Stimulated activated CD4-positive, alpha-beta T cell treated with anti-CD3 and anti-CD28 coated beads, Interleukin-12 subunit alpha, Interleukin-12 subunit beta, amount 100 ng/mL, for 4 hours (primary cell): Measurements from ENCODE around the gene PPP4R4.
"Not testable (repeated sequence)": the region's sequence is repeated elsewhere in the genome, so short reads cannot be mapped to it uniquely, and the experiment has no call there.

ENCODE experiments used
- DNase-seq: peaks from one replicate; pipeline ENCODE4 v3.0.0-alpha.2; 2020

Gene PPP4R4

DNA sequence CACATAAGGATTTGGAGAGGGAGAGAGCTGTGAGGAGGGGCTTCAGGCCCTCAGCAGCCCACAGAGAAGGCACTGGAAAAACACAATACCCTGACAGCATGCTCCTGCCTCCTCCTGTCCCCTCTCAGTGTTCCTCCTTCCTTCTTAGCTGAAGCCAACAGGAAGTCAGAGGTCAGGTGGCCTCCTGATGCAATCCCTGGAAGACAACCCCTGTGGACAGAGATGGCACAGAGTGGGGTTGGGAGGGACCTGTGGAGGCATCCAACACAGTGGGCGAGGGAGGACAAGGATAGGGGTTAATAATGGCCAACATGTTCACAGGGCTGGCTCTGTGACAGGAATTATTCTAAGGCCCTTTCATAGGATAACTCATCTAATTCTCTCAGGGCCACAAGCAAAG is 29.4 kb upstream of the PPP4R4 start:
- DNase-seq: no peak

DNA sequence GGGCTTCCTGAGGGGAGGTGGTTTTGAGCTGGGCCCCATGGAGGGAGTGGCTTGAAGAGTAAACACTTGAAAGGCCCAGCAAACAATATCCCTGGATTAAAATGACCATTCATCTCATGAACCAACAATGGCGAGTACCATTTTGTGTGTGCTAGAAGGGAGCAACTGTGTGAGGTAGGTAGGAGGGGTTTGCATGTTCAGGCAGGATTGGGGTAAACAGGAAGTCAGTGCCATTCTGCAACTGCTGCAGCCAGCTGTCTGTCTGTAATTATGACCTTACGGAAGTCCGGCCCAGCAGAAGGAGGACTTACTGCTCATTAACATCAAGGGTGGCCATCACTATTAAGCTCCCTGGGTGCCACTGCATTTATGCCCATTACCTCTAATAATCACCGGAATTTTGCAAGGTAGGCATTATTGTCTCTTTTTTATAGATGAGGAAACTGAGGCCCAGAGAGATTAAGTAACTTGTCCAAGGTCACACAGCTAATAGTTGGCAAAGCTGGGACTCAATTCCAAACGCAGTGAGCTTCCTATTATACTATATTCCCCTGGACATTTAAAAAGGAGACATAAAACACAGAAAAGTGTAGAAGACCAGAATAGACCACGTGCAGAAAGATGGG is 28.1 kb upstream of the PPP4R4 start:
- no peak for DNase-seq

DNA sequence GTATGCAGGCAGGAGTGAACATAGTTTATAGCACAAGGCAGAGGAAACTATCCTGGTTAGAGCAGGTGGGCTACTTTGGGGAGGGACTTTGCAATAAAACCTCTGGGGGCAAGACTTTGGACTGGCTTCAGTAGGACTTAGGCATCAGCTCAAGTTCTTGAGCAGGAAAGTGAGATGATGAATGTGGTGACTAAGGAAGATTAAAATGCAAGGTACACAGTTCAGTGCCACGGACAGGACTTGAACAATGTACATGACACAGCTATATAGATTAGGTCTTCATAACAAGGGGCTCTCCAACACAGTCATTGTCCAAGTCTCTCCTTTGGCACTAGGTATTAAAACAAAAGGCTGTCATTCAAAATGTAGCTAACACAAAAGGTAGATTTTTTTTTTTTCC is 21.4 kb upstream of the PPP4R4 start:
- no peak for DNase-seq

DNA sequence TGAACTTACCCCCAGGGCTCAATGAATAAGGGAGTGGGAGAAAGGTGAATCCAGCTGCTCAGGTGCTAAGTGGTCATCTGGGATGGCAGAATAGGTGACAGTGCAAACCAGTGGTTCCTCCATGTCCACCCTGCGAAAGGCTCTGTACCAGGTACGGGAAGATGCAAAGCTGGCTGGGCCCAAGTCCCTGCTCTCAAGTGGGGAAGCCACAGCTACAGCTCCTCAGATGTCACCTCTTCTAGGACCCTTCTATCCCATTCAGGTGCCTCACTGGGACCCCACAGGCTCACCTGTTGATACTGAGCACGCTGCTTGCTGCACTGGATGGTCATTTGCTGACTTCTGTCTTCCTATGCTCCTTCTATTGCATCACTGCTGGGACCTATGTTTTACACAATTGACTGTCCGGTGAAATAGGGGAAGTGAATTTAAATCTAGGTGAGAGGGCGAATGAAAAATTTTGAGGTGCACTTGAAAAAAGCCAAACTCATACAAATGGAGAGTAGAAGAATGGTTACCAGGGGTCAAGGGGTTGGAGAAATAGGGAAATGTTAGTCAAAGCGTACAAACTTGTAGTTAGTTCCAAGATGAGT is 20.3 kb upstream of the PPP4R4 start:
- no peak for DNase-seq

DNA sequence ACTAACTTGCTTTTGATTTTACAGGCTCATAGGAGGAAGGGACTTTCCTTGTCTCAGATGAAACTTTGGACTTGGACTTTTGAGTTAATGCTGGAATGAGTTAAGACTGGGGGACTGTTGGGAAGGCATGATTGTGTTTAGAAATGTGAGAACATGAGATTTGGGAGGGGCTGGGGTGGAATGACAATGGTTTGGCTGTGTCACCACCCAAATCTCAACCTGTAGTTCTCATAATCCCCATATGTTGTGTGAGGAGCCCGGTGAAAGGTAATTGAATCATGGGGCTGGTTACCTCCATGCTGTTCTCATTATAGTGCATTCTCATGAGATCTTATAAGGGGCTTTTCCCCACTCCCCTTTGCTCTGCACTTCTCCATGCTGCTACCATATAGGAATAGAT is 18.0 kb upstream of the PPP4R4 start:
- not testable (repeated sequence) for DNase-seq

DNA sequence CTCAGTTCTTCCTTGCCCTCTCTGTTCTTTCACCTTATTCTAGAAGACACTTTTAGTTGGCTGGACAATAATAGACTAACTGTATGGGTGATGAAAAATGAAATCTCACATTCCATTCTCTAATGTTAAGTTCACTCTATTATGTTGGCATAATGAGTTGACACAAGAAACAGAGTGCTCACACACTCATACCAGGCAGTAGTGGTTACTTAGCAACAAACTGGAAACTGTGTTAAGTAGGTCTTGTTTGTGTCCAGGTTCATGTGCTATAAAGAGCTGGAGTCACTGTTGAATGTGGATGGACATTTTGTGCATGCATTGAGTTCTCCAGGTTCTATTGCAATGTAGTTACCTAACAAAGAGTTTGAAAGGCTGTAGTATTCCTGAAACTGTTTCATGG is 16.9 kb upstream of the PPP4R4 start:
- no peak for DNase-seq

DNA sequence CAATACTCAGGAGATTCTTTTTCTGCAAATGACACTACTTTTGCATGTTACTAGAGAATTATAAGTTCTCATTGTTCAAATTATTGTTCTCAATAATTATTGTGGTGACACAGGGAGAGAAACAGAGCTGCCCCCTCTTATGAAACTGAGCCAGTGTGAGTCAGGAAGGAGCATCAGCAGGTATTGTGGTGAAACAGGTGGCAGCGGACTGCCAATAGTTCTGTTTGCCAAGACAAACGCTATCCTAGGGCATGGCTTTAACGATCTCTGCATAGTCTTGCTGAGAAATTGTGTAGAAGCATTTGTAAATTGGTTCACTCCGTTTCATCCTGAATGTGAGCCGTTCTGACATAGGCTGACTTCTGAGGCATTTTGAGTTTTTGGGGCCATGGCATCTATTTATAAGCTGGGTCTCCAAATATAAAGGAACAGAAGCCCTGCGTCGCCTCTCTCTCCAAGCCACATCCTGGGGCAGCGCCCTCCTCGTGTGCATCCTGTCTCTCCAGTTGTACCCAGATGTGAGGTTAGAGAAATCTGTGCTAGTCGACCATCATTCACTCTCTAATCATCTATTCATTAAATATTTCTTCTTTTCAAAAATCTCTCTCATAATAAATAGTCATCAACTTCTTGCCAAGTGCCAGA is 15.8 kb upstream of the PPP4R4 start:
- no peak for DNase-seq

DNA sequence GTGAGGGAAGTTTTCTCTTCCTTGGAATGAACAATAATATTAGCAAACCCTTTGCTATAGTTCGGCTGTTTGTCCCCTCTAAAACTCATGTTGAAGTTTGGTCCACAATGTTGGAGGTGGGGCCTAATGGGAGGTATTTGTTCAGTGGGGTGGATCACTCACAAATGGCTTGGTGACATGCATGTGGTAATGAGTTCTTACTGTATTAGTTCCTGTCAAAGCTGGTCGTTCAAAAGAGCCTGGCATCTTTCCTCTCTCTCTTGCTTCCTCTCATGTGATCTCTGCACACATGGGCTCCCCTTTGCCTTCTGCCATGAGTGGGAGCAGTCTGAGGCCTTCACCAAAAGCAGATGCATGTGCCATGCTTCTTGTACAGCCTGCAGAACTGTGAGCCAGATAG is 13.1 kb upstream of the PPP4R4 start:
- DNase-seq: no peak

DNA sequence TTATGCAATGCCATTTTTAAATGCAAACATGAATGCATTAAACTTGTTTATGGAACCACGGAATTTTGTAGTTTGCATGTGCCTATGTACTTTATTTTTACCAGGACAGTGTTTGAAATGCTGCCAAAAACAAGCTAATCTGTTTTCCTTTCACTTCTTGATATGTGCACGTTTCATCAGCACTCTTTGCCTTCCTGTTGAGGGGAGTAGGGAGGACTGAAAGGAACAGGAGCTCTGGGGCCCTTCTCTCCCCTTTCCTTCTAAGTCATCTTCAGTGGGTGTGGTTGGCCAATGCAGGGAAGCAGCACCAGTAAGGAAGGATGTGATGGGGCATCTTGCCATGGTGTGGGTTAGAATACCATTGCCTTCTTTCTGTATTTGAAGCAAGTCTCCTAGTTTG is 12.1 kb upstream of the PPP4R4 start:
- no peak for DNase-seq

DNA sequence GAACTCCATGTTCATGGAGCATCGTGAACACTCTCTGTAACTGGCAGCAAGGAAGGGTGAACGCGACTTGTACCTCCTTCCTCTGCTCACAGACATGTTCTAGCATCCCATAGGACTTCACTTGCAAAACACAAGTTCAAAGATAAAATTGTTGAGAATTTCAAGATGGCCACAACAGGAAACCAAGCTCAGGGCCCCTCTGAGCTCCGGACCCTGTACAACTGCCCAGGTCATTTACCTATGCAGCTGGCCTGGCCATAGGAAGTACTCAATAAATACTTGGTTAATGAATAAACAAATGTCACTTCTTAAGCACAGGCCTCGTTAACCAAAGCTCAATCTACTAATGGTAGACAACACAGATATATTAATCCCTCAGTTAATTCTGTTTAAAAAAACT is 11.7 kb upstream of the PPP4R4 start:
- DNase-seq: no peak

DNA sequence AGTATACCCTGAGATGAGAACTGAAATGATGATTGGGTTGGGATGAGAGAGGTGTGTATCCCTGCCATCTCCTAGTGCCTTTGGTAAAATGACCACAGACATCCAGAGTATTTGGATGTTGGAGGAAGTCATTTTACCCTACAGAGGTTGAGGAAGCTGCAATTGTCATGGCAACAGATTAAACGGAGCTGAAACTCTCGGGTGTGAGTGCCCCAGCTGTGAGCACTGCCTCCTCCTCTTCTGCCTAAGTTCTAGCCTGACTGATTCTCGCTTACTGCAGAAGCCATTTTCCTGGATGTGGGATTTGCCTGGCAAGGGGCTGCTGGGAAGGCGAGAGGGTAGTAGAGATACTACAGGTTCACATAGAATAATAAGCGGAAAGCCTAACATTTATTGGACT is 10.3 kb upstream of the PPP4R4 start:
- DNase-seq: no peak

DNA sequence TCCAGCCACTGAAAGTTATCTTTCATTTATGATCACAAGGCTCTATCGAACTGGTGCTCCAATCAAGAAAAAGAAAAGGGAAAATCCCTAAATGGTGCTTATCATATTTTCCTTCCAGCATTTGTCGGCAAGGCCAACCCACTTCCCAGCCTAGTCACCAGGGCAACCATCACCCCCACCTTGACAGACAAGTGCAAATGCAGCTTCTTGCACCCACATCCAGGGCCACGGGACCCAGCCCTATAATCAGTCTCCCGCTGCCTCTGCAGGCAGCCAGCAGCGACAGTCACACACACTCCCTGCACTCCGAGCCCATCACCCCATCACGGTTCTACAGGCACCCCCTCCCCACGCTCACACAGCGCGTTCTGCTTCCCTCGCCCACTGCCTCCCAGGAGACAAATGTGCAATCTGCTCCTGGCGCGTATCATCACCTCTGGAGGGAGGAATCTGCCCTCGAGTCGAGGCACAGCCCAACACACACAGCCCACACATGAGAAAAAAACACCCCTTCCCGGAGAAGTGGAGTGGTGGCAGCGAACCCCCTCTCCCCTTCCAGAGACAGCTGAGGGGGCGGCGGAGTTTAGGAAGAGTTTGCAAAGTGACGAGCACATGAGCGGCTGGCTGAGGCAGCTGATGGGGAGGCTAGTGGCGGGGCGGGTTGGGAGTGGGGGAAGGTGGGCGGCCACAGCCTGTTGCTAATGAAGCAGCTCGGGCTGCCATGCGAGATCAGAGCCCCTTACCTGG is 9.3 kb upstream of the PPP4R4 start:
- peak; percentile 18 for DNase-seq

DNA sequence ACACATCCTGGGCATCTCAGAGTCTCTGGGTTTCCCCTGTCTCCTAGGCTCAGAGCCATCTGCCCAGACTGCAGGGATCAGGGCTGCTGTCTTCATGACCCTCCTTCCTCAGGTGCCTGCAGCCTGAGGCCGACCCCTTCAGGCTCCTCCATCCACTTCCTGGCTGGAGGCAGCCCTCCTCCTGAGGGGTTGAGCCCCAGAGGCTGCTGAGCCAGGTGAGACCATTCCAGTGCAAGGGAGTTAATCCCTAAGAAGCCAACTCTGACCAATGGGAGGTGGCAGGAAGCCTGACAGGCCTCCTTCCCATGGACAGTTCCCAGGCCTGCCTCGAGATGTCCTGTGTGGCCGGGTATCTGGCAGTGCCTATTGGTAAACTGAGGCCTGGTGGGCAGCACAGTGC is 8.4 kb upstream of the PPP4R4 start:
- no peak for DNase-seq

DNA sequence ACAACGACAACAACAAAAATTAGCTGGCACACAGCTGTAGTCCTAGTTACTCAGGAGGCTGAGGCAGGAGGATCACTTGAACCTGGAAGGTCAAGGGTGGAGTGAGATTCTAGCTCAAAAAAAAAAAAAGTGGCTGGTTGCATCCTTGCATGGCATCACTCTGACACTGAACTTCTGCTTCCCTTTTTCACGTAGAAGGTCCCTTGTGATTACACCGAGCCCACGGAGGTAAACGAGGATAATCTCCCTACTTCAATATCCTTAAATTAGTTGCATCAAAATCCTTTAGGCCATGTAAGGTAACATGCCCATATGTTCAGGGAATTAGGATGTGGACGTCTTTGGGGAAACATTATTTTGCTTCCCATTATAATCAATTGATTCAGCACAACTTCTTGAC is 4.0 kb upstream of the PPP4R4 start:
- DNase-seq: no peak

DNA sequence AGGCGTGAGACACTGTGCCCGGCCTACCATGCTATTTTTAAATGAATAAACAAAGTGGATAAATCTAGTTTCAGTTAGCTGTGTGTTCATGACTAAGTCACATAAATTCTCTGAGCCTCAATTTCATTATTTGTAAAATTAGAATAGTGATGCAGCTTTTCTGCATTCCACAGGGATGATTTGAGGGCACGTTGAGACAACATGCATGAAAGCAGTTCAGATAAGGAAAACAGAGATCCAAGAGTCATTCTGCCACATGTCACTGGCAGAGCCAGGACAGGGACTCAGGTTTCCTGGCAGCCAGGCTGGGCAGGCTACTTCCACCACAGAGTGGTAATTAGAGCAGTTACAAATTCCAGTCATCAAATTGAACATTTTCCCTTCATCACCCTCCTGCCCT is 2.9 kb upstream of the PPP4R4 start:
- no peak for DNase-seq

DNA sequence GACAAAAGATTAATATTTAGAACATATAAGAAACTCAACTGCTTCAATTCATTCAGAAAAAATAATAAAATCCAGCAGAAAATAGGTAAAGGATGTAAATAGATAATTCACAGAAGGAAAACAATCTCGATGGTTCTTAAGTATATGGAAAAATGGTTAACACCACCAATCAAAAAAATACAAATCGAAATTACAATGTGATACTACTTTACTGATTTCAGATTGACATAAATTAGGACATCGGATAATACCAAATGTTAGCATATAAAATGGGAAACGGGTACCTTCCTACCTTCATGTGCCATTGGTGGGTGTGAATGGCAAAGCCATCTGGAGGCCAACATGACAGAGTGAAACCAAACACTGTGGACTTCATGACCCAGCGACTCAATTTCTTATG is 1.6 kb upstream of the PPP4R4 start:
- no peak for DNase-seq

DNA sequence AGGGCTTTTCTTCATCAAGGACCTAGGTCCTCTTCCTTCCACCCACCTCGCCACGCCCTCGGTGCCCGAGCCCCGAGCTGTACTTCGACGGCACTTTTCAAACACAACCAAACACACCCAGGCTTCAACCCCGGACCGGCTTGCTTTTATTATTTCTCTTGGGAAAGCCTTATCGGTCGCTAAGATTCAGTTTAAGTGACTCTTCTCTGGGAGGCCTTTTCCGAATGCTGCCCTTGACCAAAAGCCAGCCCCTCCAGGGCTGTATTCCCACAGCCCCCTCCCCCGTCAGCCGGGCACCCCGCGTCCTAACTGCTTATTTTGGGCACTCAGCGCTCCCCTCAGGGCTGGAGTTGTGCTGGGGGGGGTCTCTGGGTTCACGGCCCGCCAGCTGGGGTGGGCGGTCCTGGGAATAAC is 644 bp upstream of the PPP4R4 start:
- no peak for DNase-seq

DNA sequence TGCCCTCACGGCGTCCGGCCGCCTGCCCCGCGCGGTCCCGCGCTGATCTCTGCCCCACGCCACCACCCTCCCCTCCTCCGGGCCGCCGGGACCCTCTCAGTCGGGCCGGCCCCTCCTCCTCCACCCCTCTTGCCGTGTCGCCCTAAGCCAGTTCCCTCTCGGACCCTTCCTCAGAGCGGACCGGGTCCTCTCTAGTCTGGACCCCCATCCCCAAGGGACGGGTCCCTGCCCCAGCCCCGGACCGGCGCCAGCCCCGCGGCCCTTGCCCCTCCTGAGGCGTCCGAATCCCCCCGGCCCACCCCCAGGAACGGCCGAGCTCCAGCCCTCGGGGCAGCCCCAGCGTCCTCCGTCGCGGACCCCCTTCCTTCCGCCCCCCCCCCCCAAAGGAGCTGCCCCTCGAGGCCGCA is 485 bp downstream of the PPP4R4 start:
- no peak for DNase-seq

DNA sequence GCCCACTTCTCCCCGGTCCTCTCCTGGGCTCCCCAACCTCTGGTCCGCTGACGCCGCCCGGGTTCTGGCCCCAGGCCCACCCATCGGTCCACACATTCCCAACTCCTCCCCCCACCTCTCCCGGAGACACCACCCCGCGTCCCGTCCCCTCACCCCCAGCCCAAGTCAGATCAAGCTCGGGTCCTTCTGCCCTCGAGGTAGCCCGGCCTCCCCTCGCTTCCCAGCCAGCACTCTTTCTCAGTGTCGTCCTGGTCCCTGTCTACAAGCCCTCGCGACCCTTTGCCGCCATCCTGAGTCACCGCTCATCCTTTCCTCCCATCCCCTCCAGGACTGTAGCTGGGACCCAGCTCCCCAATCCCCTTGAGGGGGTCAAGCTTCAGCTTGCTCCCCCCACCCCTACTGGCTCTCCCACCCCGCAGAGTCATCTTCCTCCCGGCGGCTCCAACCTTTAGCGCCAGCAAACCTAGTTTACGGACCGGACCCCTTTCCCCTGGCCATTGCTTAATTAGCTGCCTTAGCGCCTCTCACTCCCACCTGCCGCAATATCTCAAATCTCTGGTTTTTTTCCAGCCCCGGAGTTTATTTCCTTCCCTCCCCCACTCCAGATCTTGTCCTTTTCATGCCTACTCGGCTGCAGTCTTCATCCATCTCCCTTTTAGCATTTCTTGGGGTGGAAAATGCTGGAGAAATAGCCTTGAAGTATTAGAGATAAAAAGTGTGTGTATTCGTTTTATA is 1.1 kb downstream of the PPP4R4 start:
- DNase-seq: peak; percentile 7

DNA sequence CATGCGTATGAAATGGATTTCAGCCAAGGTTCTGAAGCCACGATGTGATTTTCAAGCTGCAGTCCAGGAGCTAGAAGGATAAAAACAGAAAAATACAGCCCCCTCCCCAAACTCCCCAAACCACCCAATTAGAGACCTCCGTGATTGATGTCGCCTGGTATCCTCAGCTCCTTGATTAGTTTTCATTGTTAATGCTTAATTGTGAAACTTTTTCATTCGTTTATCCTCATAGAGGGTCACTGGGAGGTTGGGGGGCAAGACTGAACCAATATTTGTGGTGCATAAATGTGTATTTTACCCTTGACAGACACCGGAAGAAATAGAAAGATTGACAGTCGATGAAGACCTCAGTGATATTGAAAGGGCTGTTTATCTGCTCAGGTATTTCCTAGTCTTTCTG is 1.6 kb downstream of the PPP4R4 start:
- no peak for DNase-seq

DNA sequence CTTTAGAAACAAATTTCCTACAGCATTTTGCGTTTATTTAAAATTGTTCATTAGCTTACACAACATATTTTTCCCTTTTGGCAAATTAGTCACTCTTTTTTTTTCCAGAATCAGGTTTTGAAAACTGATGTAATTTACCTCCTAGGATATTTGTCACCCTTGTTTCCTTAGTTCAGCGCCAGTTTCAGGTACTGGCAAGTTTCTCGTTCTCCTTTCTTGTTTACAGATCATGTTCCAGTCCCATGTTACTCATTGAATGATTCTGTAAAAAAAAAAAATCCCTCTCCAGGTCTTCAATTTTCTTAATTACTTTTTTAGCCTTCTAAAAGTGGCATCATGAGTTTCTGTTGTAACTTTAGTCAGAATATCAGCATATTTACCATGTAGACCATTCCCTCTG is 2.7 kb downstream of the PPP4R4 start:
- DNase-seq: no peak

DNA sequence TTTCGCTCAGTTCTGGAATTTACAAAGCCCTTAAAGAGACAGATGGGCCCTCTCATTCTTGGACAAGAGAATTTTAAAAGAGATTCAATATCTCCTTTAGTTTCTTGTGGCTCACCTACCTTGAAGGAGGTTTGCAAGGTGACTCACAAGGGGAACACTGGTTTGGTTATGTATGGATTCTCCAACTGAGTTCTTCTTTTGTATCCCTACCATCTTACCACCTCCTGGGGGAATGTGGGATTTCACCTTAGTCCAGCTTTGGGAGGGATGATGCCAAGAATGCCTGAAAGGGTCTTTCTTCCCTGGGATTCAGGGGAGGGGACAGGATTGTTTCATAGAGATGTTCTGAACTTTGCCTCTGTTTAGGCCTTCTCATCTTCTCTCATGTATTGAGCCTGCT is 3.7 kb downstream of the PPP4R4 start:
- no peak for DNase-seq

DNA sequence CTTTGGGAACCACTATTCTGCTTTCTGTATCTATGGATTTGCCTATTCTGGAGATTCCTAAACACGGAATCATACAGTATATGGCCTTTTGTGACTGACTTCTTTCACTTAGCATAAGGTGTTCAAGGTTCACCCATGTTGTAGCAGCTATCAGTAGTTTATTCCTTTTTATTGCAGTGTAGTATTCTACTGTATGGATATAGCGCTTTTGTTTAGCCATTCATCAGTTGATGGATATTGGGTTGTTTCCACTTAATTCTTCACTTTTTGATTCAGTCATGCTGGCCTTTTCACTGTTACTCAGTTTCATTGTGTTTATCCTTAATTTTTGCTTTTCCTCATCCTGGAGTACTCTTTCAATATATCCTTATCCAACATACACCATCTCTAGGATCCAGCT is 5.1 kb downstream of the PPP4R4 start:
- DNase-seq: no peak
